ENCODE data around the gene NXPH4.

DNA sequence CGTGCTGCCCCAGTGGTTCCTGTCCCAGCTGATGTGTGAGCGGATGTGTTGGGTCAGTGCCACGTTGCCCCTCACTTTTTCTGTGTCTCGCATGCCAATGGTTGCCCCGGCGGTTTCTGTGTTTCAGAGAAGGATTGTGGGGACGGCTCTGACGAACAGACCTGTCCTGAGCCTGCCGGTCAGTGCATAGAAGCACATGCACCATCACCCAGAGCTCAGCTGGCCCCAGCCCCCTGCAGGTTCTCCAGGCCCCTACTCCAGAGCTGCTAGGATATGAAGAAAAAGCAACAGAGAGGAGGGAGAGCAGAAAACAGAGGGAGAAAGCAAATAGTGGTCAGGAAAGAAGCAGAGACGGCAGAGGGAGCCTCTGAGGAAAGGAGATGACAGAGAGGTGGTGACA lies 48.5 kb upstream of the NXPH4 start:
- TF ChIP-seq, protein P1, sequence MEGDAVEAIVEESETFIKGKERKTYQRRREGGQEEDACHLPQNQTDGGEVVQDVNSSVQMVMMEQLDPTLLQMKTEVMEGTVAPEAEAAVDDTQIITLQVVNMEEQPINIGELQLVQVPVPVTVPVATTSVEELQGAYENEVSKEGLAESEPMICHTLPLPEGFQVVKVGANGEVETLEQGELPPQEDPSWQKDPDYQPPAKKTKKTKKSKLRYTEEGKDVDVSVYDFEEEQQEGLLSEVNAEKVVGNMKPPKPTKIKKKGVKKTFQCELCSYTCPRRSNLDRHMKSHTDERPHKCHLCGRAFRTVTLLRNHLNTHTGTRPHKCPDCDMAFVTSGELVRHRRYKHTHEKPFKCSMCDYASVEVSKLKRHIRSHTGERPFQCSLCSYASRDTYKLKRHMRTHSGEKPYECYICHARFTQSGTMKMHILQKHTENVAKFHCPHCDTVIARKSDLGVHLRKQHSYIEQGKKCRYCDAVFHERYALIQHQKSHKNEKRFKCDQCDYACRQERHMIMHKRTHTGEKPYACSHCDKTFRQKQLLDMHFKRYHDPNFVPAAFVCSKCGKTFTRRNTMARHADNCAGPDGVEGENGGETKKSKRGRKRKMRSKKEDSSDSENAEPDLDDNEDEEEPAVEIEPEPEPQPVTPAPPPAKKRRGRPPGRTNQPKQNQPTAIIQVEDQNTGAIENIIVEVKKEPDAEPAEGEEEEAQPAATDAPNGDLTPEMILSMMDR (IDR thresholded peaks at IDR 0.05 in 2 of 3, conservative IDR thresholded peaks at IDR 0.05 in 1 of 3; ENCODE audit: borderline replicate concordance in 1 of 3, insufficient read depth in 1 of 3, low read depth in 2 of 3, low read length in 2 of 3), result no peak
- TF ChIP-seq CEBPB (IDR thresholded peaks at IDR 0.05; ENCODE audit: low read depth), result no peak

Data from HCT116 (cell line).